NT2/D1 (cell line): ENCODE data around the gene LRG1.

Source experiments
- DNase-seq: peaks from one replicate; pipeline ENCODE4 v3.0.0-alpha.2; 2011; ENCODE audit warnings: low read depth, low spot score
- H3K27me3 ChIP-seq: 2 replicates; pipeline ENCODE4 v1.6.0; 2011; ENCODE audit warnings: mild to moderate bottlenecking; ENCODE audit not compliant: insufficient read length, insufficient read depth
- H3K36me3 ChIP-seq: 2 replicates; pipeline ENCODE4 v1.6.1; 2011; ENCODE audit warnings: mild to moderate bottlenecking, low read length, mixed read lengths; ENCODE audit not compliant: insufficient read depth, insufficient read length
- H3K4me1 ChIP-seq: 2 replicates; pipeline ENCODE4 v1.5.1; 2011; ENCODE audit not compliant: insufficient read depth, insufficient read length
- H3K4me3 ChIP-seq: 2 replicates; pipeline ENCODE4 v1.5.1; 2011; ENCODE audit warnings: low read depth; ENCODE audit not compliant: insufficient read length
- H3K9ac ChIP-seq: 2 replicates; pipeline ENCODE4 v1.6.0; 2011; ENCODE audit warnings: low read depth; ENCODE audit not compliant: insufficient read length
- H3K9me3 ChIP-seq: 2 replicates; pipeline ENCODE4 v1.5.1; 2011; ENCODE audit warnings: mild to moderate bottlenecking, low read length; ENCODE audit not compliant: insufficient read depth
- SUZ12 ChIP-seq: IDR thresholded peaks from 2 replicates; pipeline ENCODE4 v1.6.1; 2011; ENCODE audit not compliant: insufficient read length, insufficient read depth; ENCODE audit errors: extremely low read depth
- YY1 ChIP-seq: IDR thresholded peaks from 2 replicates; pipeline ENCODE4 v1.6.1; 2011; ENCODE audit not compliant: insufficient read length, insufficient read depth
- ZNF274 ChIP-seq: IDR thresholded peaks from 2 replicates; pipeline ENCODE4 v1.6.1; 2011; ENCODE audit warnings: mild to moderate bottlenecking, low read depth, low read length

LRG1 gene

DNA sequence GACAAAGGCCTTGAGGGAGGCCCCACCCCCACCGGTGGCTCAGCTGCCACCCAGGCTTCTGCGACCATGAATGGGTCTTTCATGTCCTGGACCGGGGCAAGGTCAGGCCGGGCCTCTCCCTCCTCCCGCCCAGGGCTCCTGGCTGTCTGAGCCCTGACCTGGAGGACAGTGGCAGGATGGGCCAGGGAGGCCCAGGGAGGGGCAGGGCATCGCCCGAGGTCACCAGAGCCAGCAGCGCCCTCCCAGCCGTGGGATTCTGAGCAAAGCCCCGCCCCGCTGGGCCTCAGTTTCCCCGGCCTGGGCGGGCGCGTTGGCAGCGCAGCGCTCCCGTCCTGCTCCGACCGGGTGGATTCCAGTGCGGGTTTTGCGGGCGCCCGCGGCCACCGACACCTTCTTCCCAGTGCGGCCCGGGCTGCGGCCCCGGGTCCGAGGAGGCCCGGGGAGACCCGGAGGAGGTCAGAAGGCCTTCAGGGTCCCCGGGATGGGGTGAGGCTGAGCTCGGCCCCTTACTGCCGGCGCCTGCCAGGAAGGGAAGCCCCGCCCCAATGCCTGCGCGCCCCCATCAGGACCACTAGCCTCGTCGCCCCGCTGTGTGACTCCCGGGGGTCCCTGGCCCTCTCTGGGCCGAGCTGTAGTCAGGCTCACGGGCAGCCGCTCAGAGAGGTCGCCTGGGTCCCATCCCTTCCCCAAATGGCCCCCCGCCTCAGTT lies 44.3 kb upstream of the LRG1 start:
- Histone ChIP-seq H3K27me3 (peaks cover 22% of the 10 kb centered on the region), H3K9ac (peak overlapping the region; percentile 76), H3K4me1 (peaks cover 35% of the 10 kb centered on the region), H3K4me3 (peak overlapping the region; percentile 75), H3K36me3 (no peaks in the 10 kb centered on the region), H3K9me3 (no peaks in the 10 kb centered on the region)
- DNase-seq, result no peak
- TF ChIP-seq SUZ12 (no peak), ZNF274 (no peak), YY1 (no peak)

- H3K4me3 ChIP-seq, result no peak overlapping the region
- H3K4me1 ChIP-seq, result peaks cover 35% of the 10 kb centered on the region
These were observed 43.4 kb upstream of the LRG1 start for GRCh38 chr19:4582980-4583842.

DNA sequence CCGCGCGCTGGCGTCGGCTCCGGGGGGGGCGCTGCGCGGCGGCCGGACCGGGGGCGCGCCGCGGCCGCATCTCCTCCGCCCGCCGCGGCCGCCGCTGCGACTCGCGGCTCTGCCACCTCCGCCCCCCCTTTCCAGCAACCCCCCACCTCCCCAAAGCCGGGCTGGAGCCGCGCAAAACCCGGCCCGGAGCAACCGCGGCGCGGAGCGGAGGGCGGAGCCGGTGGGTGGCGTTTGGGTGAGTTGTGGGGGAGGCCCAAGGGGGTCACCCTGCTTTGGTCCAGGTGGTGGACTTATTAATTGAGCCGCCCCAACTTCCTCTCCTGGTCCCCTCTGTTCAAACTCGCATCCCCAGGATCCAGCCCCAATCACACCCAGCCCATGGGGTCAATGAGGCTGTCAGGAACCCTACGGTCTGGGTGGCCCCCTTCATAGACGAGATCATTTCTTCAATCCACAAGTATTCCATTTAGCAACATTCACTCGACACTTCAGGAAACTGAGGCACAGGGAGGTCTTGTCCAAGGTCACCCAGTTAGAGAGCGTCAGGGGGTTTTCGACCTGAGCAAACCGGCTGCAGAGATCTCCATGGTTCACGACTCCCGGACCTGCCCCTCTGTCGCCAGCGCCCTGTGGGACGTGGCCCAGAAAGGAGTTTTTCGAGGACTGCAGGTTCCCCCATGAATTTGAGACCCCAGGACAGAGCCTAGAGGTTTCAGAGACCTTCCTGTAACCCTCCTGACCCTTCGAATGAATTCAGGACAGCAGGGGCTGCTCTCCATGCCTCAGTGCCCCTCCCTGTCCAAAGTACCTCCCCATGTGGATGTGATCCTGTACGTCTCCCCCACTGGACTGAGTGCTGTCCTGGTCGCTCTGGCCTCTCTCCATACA lies 42.1 kb upstream of the LRG1 start:
- Histone ChIP-seq H3K36me3 (no peaks in the 10 kb centered on the region), H3K4me1 (peaks cover 38% of the 10 kb centered on the region), H3K9ac (no peak overlapping the region), H3K9me3 (no peaks in the 10 kb centered on the region), H3K4me3 (peak overlapping the region; percentile 77), H3K27me3 (peaks cover 22% of the 10 kb centered on the region)
- DNase-seq, result no peak
- TF ChIP-seq YY1 (no peak), ZNF274 (no peak), SUZ12 (no peak)

More at GRCh38 chr19:4582980-4583842, 43.4 kb upstream of the LRG1 start:
- H3K27me3 ChIP-seq, result peaks cover 22% of the 10 kb centered on the region
- no peaks in the 10 kb centered on the region for H3K36me3 ChIP-seq
- H3K9me3 ChIP-seq, result no peaks in the 10 kb centered on the region
- DNase-seq, result no peak
- TF ChIP-seq YY1, result no peak
- TF ChIP-seq ZNF274, result no peak
- no peak for TF ChIP-seq SUZ12
- H3K9ac ChIP-seq, result no peak overlapping the region

GRCh38 chr19:4580961-4581665 lies 41.3 kb upstream of the LRG1 start:
- H3K27me3 ChIP-seq, result peaks cover 22% of the 10 kb centered on the region
- H3K9ac ChIP-seq, result peak overlapping the region; percentile 87
- DNase-seq, result no peak

DNA sequence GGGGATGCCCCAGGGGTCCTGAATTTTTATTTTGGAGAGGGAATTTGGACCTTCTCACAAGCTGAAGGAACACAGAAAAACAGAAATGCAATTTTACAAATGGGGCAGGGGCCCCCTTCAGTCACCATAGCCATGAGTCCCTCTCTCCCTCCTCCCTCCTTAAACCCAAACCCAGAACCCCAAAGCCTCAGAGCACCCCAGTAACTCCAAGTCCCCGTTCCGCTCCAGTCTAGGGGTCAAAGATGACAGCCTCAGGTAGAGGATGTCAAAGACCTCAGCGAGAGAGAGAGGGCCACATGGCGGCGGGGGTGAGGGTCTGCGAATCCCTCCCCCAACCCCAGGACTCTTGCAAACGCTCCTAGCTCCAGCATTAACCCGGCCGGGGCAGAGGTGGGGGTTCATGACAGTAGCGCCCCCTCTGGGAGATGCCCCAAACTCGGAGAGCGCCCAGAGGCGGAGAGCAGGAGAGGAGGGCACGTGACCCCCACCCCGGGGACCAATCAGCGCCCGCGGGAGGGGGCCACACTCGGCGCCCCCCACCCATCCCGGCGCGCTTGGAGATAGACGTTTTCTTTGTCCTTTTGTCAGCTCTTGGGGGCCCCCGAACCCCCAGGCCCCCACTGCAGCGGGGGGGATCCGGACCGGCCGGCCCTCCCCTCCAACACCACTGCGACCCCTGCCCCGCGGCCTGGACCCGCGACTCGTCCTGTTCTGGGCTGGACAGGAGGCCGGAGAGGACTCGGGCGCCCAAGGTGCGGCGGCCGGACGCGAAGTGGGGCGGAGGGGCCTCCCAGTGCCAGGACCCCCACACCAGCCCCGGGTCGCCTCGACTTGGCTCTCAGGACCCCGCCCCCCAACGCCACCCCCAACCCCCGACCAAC lies 40.4 kb upstream of the LRG1 start:
- Histone ChIP-seq H3K4me3 (peak overlapping the region; percentile 77), H3K9ac (peak overlapping the region; percentile 71), H3K9me3 (no peaks in the 10 kb centered on the region), H3K36me3 (no peaks in the 10 kb centered on the region), H3K27me3 (peaks cover 22% of the 10 kb centered on the region), H3K4me1 (peaks cover 37% of the 10 kb centered on the region)
- no peak for DNase-seq
- no peak for TF ChIP-seq SUZ12
- TF ChIP-seq ZNF274, result no peak
- no peak for TF ChIP-seq YY1

More at GRCh38 chr19:4580961-4581665, 41.3 kb upstream of the LRG1 start:
- peaks cover 33% of the 10 kb centered on the region for H3K4me1 ChIP-seq
- H3K36me3 ChIP-seq, result no peaks in the 10 kb centered on the region
- TF ChIP-seq ZNF274 (no peak), YY1 (no peak), SUZ12 (no peak)
- peak overlapping the region; percentile 77 for H3K4me3 ChIP-seq
- no peaks in the 10 kb centered on the region for H3K9me3 ChIP-seq

DNA sequence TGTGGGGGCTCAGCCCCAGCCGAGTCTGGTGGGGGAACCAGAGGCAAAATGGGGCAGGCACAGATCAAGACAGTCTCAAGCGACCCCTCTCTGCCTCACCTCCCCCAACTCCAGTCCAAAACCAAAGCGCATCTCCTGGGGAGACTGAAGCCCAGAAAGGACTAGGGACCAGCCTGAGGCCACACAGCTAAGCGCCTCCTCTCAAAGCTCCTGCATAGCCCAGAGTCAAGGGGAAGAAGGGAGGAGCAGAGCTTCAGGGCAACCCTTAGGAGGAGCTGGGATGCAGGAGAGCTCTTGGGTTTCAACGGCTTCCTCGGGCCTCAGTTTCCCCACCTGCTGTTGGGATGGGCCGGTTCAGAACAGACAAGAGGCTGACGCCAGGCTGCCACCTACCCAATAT lies 39.6 kb upstream of the LRG1 start:
- H3K9ac ChIP-seq, result no peak overlapping the region
- no peaks in the 10 kb centered on the region for H3K9me3 ChIP-seq
- no peak for DNase-seq
- H3K4me3 ChIP-seq, result no peak overlapping the region
- peaks cover 16% of the 10 kb centered on the region for H3K27me3 ChIP-seq
- H3K4me1 ChIP-seq, result peaks cover 34% of the 10 kb centered on the region
- TF ChIP-seq SUZ12, result no peak
- no peak for TF ChIP-seq ZNF274
- TF ChIP-seq YY1, result no peak
- no peaks in the 10 kb centered on the region for H3K36me3 ChIP-seq
